GM23338 (cell line): ENCODE measurements around the gene RFC2.

Experiments used
- CREB1 ChIP-seq: fragments of 250-450 bp; sonication (Bioruptor Pico); IDR thresholded peaks from 2 replicates; pipeline ENCODE4 v1.5.0; 2020; ENCODE audit warnings: low read depth, mild to moderate bottlenecking, moderate library complexity
- EZH2 ChIP-seq: fragments of 200-600 bp; sonication (generic); IDR thresholded peaks from one replicate; pipeline ENCODE4 v1.8.0; 2017; ENCODE audit warnings: antibody characterized with exemption, mild to moderate bottlenecking, low read depth; ENCODE audit not compliant: unreplicated experiment
- POLR2AphosphoS5 ChIP-seq: IDR thresholded peaks from 2 replicates; pipeline ENCODE4 v1.6.1; 2016; ENCODE audit warnings: antibody characterized with exemption, low read depth
- TF ChIP-seq, protein P1 (sequence below), 2 experiments: fragments of 200-600 bp in 1 of 2; sonication (generic) in 1 of 2; conservative IDR thresholded peaks; 2 replicates each; pipeline versions ENCODE4 v1.5.1 to v1.6.1; 2016 to 2017; ENCODE audit warnings: antibody characterized with exemption in 2 of 2, low read depth in 2 of 2, mild to moderate bottlenecking in 2 of 2, moderate library complexity in 1 of 2
- TF ChIP-seq, protein P2 (sequence below): IDR thresholded peaks from 2 replicates; pipeline ENCODE4 v1.6.1; 2016; ENCODE audit warnings: antibody characterized with exemption
- TF ChIP-seq, protein P3 (sequence below): IDR thresholded peaks from one replicate; pipeline ENCODE4 v1.6.1; 2018; ENCODE audit warnings: antibody characterized with exemption; ENCODE audit not compliant: unreplicated experiment

DNA sequence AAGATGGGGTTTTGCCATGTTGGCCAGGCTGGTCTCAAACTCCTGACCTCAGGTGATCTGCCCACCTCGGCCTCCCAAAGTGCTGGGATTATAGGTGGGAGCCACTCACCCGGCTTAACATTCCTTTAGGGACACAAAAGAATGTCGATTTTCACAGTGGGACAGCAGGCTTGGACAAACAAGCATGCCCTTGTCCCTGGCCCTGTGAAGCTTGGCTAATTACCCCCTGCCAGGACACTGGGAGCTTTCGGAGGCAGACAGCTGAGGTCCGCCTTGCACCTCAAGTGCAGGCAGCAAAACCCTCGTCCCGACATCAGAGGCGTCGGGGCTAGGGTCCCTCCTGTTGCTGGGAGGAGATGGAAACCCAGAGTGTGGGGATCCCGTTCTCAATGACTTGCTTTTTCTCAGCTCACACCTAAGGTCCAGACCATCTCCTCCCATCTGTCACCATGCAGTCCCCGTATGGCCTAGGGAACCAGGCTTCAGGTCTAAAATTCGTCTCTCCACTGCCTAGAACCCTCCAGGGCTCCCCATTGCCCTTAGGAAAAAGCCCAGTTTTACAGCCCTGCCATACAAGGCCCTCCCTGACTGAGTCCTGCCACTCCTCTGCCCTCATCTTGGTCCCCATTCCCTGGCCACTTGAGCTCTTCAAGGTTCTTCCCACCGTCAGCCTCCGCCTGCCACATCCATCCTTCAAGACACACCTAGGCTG is 28.7 kb upstream of the RFC2 start:
- TF ChIP-seq, protein P1, sequence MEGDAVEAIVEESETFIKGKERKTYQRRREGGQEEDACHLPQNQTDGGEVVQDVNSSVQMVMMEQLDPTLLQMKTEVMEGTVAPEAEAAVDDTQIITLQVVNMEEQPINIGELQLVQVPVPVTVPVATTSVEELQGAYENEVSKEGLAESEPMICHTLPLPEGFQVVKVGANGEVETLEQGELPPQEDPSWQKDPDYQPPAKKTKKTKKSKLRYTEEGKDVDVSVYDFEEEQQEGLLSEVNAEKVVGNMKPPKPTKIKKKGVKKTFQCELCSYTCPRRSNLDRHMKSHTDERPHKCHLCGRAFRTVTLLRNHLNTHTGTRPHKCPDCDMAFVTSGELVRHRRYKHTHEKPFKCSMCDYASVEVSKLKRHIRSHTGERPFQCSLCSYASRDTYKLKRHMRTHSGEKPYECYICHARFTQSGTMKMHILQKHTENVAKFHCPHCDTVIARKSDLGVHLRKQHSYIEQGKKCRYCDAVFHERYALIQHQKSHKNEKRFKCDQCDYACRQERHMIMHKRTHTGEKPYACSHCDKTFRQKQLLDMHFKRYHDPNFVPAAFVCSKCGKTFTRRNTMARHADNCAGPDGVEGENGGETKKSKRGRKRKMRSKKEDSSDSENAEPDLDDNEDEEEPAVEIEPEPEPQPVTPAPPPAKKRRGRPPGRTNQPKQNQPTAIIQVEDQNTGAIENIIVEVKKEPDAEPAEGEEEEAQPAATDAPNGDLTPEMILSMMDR (conservative IDR thresholded peaks at IDR 0.05; ENCODE audit: low read depth in 2 of 2), result no peak
- TF ChIP-seq, protein P2, sequence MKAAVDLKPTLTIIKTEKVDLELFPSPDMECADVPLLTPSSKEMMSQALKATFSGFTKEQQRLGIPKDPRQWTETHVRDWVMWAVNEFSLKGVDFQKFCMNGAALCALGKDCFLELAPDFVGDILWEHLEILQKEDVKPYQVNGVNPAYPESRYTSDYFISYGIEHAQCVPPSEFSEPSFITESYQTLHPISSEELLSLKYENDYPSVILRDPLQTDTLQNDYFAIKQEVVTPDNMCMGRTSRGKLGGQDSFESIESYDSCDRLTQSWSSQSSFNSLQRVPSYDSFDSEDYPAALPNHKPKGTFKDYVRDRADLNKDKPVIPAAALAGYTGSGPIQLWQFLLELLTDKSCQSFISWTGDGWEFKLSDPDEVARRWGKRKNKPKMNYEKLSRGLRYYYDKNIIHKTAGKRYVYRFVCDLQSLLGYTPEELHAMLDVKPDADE, result no peak
- TF ChIP-seq, protein P3, sequence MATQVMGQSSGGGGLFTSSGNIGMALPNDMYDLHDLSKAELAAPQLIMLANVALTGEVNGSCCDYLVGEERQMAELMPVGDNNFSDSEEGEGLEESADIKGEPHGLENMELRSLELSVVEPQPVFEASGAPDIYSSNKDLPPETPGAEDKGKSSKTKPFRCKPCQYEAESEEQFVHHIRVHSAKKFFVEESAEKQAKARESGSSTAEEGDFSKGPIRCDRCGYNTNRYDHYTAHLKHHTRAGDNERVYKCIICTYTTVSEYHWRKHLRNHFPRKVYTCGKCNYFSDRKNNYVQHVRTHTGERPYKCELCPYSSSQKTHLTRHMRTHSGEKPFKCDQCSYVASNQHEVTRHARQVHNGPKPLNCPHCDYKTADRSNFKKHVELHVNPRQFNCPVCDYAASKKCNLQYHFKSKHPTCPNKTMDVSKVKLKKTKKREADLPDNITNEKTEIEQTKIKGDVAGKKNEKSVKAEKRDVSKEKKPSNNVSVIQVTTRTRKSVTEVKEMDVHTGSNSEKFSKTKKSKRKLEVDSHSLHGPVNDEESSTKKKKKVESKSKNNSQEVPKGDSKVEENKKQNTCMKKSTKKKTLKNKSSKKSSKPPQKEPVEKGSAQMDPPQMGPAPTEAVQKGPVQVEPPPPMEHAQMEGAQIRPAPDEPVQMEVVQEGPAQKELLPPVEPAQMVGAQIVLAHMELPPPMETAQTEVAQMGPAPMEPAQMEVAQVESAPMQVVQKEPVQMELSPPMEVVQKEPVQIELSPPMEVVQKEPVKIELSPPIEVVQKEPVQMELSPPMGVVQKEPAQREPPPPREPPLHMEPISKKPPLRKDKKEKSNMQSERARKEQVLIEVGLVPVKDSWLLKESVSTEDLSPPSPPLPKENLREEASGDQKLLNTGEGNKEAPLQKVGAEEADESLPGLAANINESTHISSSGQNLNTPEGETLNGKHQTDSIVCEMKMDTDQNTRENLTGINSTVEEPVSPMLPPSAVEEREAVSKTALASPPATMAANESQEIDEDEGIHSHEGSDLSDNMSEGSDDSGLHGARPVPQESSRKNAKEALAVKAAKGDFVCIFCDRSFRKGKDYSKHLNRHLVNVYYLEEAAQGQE, result no peak
- TF ChIP-seq POLR2AphosphoS5 (no peak), EZH2 (no peak), CREB1 (CRISPR knock-in tag) (no peak)
